Hippocampal formation (tissue), 2 donors: Measurements from ENCODE around the gene NCS1.
A peak's percentile ranks its signal among the peaks of the same experiment; 100 is the strongest.
"Not testable (repeated sequence)": the region's sequence is repeated elsewhere in the genome, so short reads cannot be mapped to it uniquely, and the experiment has no call there.

Source experiments
- DNase-seq, 2 donors: peaks; one replicate each; lab custom pipeline; 2025; lab: John Stamatoyannopoulos, UW

The NCS1 gene

DNA sequence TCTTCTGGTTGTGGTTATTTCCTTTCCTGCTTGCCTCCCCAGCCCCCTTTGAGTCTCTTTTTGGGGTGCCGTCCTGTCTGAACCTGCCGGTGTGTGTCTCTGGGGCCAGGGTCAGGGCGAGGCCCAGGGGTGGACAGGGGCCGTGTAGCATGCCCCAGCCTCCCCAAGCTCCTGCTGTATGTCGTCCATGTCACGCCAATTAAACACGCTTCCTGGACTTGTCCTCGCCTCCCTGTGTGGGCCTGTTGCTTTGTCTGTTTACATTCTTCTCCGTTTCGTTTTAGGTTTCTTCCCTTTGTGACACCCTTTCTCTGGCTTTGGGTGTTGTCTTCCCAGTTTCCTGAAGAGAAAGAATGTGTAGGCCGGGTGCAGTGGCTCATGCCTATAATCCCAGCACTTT is 64.9 kb downstream of the NCS1 start:
- DNase-seq: no peak

DNA sequence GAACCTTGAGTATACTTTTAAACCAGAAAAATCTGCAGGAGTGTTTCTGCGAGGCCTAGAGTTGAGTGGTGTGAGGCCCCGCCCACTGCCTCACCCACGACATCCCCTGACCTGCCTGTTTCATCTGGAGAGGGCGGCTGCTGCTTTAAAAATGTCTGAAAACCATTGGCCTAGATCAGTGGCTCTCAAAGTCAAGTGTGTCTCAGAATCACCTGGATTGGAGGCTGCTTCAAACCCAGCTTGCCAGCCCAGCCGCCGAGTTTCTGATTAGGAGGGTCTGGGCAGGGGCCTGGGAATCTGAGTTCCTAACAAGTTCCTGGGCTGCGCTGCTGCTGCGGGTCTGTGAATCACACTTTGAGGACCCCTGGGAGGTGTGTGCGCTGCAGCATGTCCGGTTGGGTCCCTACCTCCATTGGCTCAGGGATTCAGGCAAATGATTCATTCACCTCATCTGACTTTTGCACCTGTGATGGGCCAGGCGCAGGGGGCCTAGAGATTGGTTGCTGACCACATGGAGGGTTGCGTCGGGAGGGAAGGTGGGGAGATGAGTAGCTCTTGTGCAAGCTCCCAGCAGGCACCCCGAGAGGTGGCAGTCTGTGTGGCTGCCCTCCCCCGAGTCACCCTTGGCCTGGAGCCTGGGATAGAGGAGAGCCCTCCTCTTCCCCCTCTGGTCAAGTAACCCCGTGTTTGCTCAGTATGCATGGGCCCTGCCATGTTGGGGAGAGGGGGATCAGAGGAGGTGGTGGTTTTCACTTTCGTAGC is 65.7 kb downstream of the NCS1 start:
- DNase-seq: no peak

DNA sequence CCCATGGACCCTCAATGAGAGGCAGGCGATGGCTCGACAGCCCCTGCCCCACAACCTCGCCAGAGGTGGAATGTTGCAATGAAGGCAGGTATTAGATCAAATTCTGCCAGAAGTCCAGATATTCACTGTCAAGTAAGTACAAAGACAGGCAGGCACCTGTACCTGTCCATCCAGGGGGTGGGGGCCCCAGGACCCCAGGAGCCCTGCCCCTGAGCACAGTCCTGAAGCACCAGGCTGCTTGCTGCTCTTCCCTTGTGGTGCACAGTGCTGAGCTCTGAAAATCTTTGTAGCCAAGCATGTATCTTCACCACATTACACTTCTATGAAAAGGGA is 67.1 kb downstream of the NCS1 start:
- no peak for DNase-seq

DNA sequence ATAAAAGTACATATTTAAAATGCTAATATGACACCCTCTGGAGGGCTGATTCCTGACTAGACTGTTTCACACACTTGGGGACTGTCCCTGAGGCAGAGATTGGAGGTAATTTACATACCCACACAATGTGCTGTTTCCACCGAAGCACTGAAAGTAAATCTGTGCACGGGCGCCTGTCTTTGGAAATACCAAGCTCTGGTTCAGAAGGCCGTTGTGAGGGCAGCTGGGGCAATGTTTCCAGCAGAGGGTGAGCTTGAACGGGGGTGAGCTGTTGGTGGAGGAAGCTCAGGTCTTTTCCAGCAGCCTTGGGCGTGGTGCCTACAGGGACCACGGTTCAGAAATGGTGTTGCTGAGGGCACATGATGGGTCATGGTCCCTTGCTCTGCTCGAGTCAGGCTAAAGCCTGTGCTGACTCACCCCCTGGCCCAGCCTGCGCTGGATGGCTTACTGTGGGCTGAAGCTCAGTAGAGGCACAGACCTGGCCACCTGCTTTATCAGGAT is 67.6 kb downstream of the NCS1 start:
- DNase-seq: no peak

DNA sequence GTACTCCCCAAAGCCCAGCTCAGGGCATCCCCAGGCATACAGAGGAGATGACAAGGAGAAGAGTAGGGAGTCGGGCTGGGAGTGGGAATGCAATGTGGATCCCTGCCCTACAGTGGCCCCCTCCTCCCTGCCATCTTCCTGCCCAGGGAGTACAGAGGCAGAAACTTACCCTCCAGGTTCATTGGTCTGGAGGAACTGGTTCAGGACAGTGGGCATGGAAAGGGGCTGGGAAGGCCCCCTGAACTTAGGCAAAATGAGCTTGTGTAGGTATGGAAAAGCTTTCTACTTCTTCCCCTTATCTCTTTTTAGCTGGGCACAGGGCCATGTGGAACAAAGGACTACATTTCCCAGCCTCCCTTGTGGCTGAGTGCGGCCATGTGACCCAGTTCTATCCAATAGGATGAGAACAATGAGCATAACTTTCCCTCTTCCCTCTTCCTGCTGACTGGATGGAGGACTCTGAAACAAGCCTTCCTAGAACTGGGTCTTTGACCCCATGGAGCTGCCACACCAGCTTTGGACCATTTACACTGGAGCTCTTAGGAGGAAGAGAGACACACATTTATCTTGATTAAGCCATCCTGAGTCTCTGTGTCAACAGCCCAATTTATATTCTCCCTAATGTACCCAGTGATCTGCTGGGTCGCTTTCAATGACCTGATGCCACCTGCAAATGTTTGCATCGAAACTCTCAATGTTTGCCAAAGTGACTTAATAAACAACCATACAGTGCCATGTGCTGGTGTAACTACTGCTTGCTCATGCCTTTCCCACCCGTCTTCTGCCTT is 68.4 kb downstream of the NCS1 start:
- peak; percentile 44 to 83 for DNase-seq

DNA sequence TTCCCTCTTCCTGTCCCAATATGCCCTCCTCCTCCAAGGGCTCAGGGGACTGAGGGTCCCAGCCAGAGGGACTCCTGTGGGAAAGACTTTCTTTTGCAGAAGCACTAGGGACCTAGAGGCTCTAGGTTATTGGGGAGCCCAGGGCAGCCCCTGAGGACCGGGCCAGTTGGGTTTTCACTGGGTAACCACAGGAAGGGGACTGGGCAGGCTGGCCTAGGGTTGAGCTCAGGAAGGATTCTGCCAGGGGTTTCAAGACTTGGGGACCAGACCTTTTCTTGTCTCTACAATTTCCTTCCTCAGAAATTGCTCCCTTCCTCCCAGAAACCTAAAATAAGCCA is 69.0 kb downstream of the NCS1 start:
- no peak for DNase-seq

DNA sequence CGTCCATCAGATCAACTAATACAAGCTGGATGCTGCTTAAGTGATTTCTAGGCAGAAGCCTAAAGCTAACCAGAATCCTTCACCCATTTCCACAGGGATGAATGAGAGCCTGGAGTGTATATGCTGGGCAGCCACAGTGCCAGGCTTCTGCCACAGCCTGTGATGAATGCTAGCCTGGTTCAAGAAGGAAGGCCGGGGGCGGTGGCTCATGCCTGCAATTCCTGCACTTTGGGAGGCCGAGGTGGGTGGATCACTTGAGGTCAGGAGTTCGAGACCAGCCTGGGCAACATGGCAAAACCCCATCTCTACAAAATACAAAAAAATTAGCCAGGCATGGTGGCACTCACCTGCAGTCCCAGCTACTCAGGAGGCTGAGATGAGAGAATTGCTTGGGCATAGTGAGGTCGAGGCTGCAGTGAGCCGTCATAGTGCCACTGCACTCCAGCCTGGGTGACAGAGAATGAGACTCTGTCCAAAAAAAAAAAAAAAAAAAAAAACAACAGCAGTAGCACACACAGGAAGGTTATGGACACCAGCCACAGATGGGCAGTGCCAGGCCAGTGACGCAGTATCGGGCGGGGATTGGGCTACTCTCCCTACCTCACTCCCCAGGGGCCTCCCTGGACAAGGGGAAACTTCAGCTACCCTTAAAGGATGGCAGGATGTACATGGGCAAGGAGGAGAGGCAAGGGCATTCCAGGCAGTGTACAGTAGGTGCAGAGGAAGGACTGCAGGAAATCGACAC is 70.2 kb downstream of the NCS1 start:
- no peak for DNase-seq

DNA sequence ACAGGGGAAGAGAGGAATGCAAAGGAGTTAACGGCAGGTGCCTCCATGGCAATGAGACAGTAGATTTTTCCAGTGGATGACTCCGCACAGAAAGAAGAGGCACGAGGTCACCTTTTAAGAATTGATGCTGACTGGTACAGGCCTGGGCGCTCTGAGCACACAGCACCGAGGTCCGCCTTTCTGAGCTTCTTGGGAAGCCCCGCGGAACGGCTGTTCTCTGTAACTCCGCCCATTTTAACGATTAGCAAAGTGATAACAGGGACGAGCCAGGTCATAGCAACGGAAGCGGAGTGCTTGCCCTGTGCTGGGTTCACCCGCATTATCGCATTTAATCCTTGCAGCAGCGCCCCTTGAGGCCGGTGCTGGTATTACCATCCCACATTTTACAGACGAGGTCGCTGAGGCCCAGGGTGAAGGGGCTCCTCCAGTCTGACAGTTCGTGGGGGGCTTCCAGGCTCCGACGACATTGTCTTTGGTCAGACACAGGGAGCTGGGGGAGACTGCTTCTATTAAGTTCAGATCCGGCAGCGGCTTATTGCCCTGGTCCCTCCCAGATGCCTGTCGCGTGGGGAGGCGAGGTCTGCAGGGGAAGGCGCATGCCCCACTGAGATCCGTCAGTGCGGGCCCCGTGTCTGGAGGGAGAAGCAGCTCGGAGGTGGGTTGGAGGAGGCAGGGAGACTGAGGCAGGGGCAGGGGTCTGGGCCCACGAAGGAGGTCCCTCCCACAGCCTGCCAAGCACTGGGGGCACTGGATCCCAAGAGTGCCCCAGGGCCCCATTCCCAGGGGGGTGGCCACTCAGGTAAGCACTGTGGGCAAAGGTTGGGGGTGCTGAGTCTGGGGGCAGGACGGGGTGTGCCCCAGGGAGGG is 71.0 kb downstream of the NCS1 start:
- DNase-seq: peak; percentile 19 to 25

DNA sequence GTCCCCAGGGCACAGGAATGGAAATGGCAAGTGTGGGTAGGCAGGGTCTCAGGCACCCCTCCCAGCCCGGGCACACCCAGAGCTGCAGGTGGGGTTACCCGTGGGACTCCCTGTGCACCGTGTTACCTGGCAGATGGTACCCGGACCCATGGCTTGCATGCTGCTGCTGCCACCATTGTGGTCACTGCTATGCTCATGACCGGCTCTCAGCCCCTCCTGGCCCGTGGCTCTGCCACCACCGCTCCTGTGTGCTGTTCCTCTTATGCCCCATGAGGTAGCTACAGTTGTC is 71.6 kb downstream of the NCS1 start:
- DNase-seq: no peak

DNA sequence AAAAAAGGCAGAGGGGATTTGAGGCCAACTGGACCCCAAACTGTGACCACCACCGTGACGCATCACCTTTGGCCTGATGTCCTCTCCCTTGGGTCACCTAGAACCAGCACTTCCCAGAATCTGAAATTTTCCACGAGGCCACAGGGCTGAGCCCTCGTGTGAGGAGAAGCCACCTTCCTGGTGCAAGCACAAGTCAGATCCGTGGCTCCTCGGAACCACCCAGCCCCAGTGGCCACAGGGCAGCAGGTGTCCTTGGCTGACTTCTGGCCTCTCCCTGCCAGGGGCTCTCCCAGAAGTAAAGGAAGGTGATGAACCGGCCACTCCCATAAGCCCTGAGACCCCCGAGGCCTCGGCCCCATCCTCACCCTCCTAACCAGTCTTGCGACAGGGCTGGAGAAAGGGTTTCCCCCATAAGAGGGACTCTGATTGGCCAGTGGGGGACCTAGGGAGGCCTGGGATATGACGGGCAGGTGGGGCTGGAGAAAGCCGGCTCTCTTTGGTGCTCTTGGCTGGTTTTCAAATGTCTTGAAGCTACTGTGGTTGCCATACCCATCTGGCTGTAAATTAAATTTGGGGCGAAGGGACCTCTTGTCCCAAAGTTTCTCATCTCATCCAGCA is 72.5 kb downstream of the NCS1 start:
- DNase-seq: no peak

DNA sequence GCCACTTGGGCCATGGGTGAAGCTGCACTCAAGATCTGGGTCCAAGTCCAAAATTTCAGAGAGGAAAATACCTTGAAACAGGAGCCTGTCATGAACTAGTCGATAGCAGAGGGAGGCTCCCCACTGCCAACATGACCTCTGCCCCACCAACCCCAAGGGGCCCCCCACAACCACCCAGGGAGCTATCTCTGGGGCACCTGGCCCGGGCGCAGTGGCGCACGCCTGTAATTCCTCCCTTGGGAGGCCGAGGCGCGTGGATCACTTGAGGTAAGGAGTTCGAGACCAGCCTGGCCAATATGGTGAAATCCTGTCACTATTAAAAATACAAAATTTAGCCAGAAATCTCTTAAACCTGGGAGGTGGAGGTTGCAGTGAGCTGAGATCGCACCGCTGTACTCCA is 73.3 kb downstream of the NCS1 start:
- no peak for DNase-seq

DNA sequence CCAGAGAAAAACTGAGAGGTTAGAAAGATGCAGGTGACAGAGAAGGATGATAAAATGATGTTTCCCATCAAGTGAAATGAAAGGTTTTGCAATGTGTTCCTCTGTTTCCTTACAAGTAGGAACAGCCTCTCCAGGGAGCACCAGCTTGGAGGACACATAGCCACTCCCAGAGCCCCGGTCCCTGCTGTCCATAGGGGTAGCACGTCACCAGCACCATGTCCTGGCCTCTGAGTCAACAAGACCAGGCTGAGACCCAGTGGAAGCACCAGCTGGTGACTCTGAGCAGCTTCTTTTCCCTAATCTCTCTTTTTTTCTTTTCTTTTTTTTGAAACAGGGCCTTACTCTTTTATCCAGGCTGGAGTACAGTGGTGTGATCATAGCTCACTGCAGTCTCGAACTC is 73.9 kb downstream of the NCS1 start:
- DNase-seq: no peak

DNA sequence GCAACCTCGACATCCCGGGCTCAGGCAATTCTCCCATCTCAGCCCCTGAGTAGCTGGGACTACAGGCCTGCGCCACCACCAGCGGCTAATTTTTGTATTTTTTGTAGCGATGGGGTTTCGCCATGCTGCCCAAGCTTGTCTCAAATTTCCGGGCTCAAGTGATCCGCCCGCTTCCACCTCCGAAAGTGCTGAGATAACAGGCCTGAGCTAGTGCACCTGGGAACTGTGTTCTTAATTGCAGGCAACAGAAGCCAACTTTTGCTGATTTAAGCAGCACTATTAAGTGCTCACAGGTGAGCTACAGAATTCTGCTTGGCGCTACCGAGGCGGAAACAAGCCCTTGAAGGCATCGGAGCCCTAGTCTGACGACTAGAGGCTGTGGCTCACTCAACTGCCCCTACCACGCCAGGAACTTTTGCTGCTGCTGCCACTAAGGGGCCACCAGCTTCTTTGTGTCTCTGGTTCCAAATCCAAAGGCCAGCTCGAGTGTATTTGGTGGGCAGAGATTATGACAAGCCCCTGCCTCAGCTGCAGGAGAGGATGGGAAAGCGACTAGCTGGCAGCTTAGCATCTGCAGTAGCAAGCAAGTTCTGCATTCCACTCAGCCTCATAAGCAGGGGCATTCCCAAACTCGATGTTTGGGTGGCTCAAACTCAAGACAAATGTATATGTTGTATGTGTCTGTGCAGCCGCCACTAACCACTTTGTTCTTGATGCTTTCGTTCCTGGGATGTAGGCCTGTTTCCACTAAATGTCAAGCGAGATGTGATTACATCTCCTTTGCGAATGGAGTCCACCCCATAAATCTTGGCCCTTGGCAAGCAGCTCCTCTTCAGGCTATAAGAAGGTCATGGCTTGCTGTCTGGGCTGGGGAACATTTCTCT is 82.8 kb downstream of the NCS1 start:
- no peak for DNase-seq

DNA sequence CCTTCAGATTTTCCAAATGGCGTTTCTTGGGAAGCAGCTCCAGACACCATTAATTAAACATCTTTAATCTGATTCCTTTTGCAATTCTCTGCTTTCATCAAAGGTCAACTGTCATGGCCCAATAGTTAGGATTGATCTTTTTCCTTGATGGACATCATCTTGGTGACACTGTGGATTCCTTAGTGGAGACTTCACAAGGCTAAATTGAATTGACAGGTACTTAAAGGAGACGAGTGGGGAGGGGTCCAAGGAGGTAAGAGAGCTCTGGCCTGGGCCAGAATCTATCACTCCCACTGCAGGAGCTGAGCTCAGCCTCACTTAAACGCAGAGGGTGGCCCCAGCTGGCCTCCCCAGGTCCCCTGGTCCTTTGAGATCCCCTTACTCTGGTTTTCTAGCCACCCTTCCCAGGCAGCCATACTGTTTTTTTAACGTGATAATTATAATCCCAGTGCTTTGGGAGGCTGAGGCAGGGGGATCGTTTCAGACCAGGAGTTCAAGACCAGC is 83.5 kb downstream of the NCS1 start:
- DNase-seq: no peak

DNA sequence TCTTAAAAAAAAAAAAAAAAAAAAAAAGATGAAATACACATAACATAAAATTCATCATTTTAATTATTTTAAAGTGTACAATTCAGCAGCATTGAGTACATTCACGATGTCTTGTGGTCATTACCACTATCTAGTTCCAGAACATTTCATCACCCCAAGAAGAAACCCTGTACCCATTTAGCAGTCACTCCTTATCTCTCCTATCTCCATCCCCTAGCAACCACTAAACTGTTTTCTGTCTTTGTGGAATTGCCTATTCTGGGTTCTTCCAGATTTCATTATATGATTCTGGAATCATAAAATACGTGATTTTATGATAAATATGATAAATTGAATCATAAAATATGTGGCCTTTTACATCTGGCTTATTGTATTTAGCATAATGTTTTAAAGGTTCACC is 84.4 kb downstream of the NCS1 start:
- no peak for DNase-seq

DNA sequence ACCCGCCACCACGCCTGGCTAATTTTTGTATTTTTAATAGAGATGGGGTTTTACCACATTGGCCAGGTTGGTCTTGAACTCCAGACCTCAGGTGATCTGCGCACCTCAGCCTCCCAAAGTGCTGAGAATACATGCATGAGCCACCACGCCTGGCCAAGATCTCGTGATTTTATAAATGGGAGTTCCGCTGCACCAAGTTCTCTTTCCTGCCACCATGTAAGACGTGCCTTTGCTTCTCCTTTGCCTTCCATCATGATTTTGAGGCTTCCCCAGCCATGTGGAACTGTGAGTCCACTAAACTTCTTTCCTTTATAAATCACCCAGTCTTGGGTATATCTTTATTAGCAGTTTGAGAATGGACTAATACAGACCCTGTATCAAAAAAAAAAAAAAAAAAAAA is 85.9 kb downstream of the NCS1 start:
- not testable (repeated sequence) for DNase-seq

DNA sequence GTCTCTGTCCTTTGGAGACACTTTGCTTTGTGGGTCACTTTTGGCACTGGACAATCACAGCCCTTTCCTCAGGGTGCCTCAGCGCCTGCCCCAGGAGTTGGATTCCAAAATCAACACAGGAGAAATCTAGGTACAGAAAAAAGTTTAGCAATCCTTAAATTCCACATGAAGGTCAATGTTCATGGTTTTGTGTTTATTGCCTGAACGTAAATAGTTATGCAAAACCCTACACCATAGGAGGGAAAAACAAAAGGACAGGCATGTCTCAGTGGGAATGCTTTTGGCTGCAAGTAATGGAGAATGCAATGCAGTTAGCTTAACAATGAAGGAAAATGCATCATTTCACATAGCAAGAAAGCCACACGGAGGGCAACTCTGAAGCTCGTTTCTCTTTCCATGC is 86.8 kb downstream of the NCS1 start:
- DNase-seq: no peak

DNA sequence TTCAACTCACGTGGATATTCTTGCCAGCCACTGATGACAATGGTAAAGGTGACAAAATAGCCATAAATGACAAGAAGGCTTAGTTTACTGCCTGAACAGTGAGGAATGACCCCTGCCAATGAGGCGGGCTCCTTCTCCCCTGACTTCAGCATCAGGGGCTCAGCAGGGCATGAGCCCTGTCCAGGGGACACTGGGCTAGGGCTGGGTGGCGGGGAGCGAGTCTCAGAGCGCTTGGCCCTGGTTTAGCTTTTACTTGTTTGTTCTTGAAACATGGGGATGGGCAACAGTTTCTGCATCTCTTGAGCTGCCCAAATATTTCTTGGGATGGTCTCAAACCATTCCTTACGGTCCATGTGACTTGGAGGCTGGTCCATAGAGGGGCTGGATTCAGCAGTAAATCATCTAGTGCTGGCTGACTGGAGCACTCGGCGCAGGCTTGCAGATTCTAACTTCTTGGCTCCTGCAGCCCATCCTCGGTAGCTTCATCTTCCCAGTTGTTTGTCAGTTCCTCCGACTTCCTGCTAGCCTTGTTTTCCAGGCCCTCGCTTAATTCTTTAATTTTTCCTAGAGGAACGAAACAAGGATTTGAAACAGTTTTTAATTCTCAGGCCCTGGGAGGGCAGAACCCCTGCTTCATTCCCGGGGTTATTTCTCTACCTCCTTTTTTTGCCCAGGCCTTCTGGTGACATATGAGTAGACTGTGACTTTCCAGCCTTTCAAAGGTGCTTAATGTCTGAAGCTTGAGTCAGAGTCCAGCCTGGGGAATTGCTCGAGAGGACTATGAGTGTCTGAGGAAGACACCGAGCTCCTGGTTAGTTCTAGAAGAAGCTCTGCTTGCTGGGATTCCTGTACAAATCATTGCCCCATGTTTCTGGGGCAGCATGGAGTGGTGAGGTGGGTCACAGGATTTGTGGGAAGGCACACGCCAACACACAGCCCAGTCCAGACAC is 88.9 kb downstream of the NCS1 start:
- DNase-seq: no peak

DNA sequence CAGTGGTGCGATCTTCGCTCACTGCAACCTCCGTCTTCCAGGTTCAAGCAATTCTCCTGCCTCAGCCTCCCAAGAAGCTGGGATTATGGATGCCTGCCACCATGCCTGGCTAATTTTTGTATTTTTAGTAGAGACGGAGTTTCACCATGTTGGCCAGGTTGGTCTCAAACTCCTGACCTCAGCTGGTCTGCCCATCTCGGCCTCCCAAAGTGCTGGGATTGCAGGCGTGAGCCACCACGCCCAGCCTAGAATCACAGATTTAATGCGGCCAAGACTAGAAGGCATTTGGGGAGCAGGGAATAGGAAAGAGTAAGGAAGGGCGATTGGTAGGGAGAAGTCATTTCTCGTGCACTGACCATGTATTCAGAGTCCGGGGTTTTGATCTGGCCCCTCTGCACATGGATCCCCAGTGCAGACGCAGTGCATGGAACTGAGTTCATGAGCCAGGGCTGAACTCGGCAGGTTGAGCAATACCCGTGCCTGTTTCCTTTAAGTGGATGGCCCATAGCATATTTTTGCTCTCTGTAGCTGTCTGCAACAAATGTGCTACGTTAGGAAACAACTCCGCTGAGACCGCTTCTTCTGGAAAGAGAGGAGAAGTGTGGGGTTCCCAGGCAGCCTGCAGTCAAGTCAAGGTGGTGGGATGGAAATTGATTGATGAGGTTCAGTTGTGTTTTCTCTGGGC is 90.0 kb downstream of the NCS1 start:
- no peak for DNase-seq
